Stomach (tissue), 4 donors: ENCODE measurements around the gene KCNN3.

ENCODE experiments used
- POLR2A ChIP-seq, 4 donors: fragments of 450-650 bp; IDR thresholded peaks; one replicate each; pipeline ENCODE4 v1.6.1; 2016; ENCODE audit warnings: antibody characterized with exemption in 4 of 4, control low read depth in 2 of 4, mild to moderate bottlenecking in 1 of 4, moderate library complexity in 1 of 4
- TF ChIP-seq, protein P1 (sequence below), 7 experiments: fragments of 450-650 bp in 4 of 7; fragments of 200-600 bp in 3 of 7; sonication (generic) in 3 of 7; IDR thresholded peaks; one replicate each; pipeline ENCODE4 v1.5.1; 2016 to 2019; ENCODE audit warnings: antibody characterized with exemption in 7 of 7, control low read depth in 2 of 7, mild to moderate bottlenecking in 1 of 7

GRCh38 chr1:154767315-154768240, 102.5 kb downstream of the KCNN3 start:
- TF ChIP-seq, protein P1, sequence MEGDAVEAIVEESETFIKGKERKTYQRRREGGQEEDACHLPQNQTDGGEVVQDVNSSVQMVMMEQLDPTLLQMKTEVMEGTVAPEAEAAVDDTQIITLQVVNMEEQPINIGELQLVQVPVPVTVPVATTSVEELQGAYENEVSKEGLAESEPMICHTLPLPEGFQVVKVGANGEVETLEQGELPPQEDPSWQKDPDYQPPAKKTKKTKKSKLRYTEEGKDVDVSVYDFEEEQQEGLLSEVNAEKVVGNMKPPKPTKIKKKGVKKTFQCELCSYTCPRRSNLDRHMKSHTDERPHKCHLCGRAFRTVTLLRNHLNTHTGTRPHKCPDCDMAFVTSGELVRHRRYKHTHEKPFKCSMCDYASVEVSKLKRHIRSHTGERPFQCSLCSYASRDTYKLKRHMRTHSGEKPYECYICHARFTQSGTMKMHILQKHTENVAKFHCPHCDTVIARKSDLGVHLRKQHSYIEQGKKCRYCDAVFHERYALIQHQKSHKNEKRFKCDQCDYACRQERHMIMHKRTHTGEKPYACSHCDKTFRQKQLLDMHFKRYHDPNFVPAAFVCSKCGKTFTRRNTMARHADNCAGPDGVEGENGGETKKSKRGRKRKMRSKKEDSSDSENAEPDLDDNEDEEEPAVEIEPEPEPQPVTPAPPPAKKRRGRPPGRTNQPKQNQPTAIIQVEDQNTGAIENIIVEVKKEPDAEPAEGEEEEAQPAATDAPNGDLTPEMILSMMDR (IDR thresholded peaks at IDR 0.05) = no peak
- no peak for TF ChIP-seq POLR2A (IDR thresholded peaks at IDR 0.05)
